GM10266 (cell line): ENCODE measurements around the gene CYP4V2.

ENCODE experiments used
- DNase-seq: peaks from one replicate; pipeline ENCODE4 v3.0.0; 2012; ENCODE audit errors: extremely low spot score
- CTCF ChIP-seq: IDR thresholded peaks from 2 replicates; pipeline ENCODE4 v1.5.1; 2012; ENCODE audit warnings: mild to moderate bottlenecking, low read depth; ENCODE audit not compliant: control insufficient read depth, insufficient read depth; ENCODE audit errors: missing control alignments

Gene CYP4V2

GRCh38 chr4:186201535-186202230 lies 10.3 kb downstream of the CYP4V2 start:
- peak; percentile 63 for TF ChIP-seq CTCF
- DNase-seq: peak; percentile 48

- DNase-seq: no peak
- no peak for TF ChIP-seq CTCF
These were observed 11.2 kb downstream of the CYP4V2 start for GRCh38 chr4:186202490-186203140.

- DNase-seq: no peak
- no peak for TF ChIP-seq CTCF
These were observed 12.0 kb downstream of the CYP4V2 start for GRCh38 chr4:186203406-186203805.

- no peak for DNase-seq
- TF ChIP-seq CTCF: no peak
These were observed 12.8 kb downstream of the CYP4V2 start for GRCh38 chr4:186204103-186204559.

GRCh38 chr4:186204686-186205085 lies 13.3 kb downstream of the CYP4V2 start:
- TF ChIP-seq CTCF: no peak
- no peak for DNase-seq

- DNase-seq: no peak
- no peak for TF ChIP-seq CTCF
These were observed 13.8 kb downstream of the CYP4V2 start for GRCh38 chr4:186205156-186205555.

GRCh38 chr4:186216465-186217024 lies 25.2 kb downstream of the CYP4V2 start:
- no peak for DNase-seq
- no peak for TF ChIP-seq CTCF
